HG03442 (cell line): ENCODE measurements around the gene WHRN.

Source experiments
- ATAC-seq: cut with Tn5 transposase; IDR thresholded peaks from one replicate; pipeline ENCODE4 v1.9.1; 2021; ENCODE audit warnings: mild to moderate bottlenecking, moderate library complexity; ENCODE audit not compliant: unreplicated experiment

The WHRN gene

GRCh38 chr9:114450833-114451706 lies 54.2 kb downstream of the WHRN start:
- ATAC-seq = no peak

GRCh38 chr9:114450181-114450580 lies 55.1 kb downstream of the WHRN start:
- ATAC-seq = no peak

- no peak for ATAC-seq
Observed at GRCh38 chr9:114449236-114449635, 56.0 kb downstream of the WHRN start.

GRCh38 chr9:114448706-114449105 lies 56.6 kb downstream of the WHRN start:
- no peak for ATAC-seq

GRCh38 chr9:114446672-114447450 lies 58.4 kb downstream of the WHRN start:
- no peak for ATAC-seq

GRCh38 chr9:114446036-114446435 lies 59.2 kb downstream of the WHRN start:
- ATAC-seq = no peak

- ATAC-seq = no peak
Observed at GRCh38 chr9:114445616-114446015, 59.7 kb downstream of the WHRN start.

- ATAC-seq = no peak
Observed at GRCh38 chr9:114442022-114442421, 63.3 kb downstream of the WHRN start.

GRCh38 chr9:114437401-114437893 lies 67.8 kb downstream of the WHRN start:
- no peak for ATAC-seq

GRCh38 chr9:114434878-114435311 lies 70.4 kb downstream of the WHRN start:
- ATAC-seq = no peak

- peak; percentile 58 for ATAC-seq
Observed at GRCh38 chr9:114433720-114434255, 71.5 kb downstream of the WHRN start.

- no peak for ATAC-seq
Observed at GRCh38 chr9:114433086-114433485, 72.2 kb downstream of the WHRN start.

- no peak for ATAC-seq
Observed at GRCh38 chr9:114432323-114433067, 72.8 kb downstream of the WHRN start.

- no peak for ATAC-seq
Observed at GRCh38 chr9:114431770-114432169, 73.5 kb downstream of the WHRN start.

- no peak for ATAC-seq
Observed at GRCh38 chr9:114431003-114431402, 74.3 kb downstream of the WHRN start.

- ATAC-seq = no peak
Observed at GRCh38 chr9:114430457-114430856, 74.8 kb downstream of the WHRN start.

- no peak for ATAC-seq
Observed at GRCh38 chr9:114429488-114429887, 75.8 kb downstream of the WHRN start.

GRCh38 chr9:114428466-114428865 lies 76.8 kb downstream of the WHRN start:
- no peak for ATAC-seq

- no peak for ATAC-seq
Observed at GRCh38 chr9:114427644-114428043, 77.6 kb downstream of the WHRN start.

- no peak for ATAC-seq
Observed at GRCh38 chr9:114426046-114426948, 79.0 kb downstream of the WHRN start.
